IgD-negative memory B cell (primary cell): ENCODE data around the gene TENT5D. TPM values are rescaled to one million over a fixed set of nuclear protein-coding genes. Genes with fewer than 3 reads are reported as not detected.
"Not testable (repeated sequence)": the region's sequence is repeated elsewhere in the genome, so short reads cannot be mapped to it uniquely, and the experiment has no call there.

Source experiments
- H3K27ac Mint-ChIP-seq, 3 donors: one replicate each; pipeline ENCODE4 v1.8.0; 2020 to 2022; ENCODE audit warnings: mild to moderate bottlenecking in 3 of 3, mixed read lengths in 3 of 3, moderate library complexity in 1 of 3
- H3K27me3 Mint-ChIP-seq: one replicate; pipeline ENCODE4 v1.8.0; 2021; ENCODE audit warnings: mixed read lengths
- H3K36me3 Mint-ChIP-seq: one replicate; pipeline ENCODE4 v1.8.0; 2020; ENCODE audit warnings: mild to moderate bottlenecking, mixed read lengths
- H3K4me1 Mint-ChIP-seq, 3 donors: one replicate each; pipeline ENCODE4 v1.8.0; 2020 to 2022; ENCODE audit warnings: mixed read lengths in 3 of 3, mild to moderate bottlenecking in 1 of 3
- H3K4me3 Mint-ChIP-seq, 4 donors: one replicate each; pipeline ENCODE4 v1.8.0; 2020 to 2022; ENCODE audit warnings: mild to moderate bottlenecking in 4 of 4, mixed read lengths in 4 of 4, moderate library complexity in 3 of 4
- H3K9me3 Mint-ChIP-seq, 3 donors: one replicate each; pipeline ENCODE4 v1.8.0; 2020 to 2021; ENCODE audit warnings: mixed read lengths in 3 of 3, mild to moderate bottlenecking in 1 of 3
- polyA plus RNA-seq: library from polyadenylated mRNA; unstranded; fragments of 300-500 nt; fragmentation: Illumina TruSeq; gene quantifications from one replicate; pipeline ENCODE4 v1.2.3, GENCODE V29; 2021

TENT5D gene
- not detected for polyA plus RNA-seq

DNA sequence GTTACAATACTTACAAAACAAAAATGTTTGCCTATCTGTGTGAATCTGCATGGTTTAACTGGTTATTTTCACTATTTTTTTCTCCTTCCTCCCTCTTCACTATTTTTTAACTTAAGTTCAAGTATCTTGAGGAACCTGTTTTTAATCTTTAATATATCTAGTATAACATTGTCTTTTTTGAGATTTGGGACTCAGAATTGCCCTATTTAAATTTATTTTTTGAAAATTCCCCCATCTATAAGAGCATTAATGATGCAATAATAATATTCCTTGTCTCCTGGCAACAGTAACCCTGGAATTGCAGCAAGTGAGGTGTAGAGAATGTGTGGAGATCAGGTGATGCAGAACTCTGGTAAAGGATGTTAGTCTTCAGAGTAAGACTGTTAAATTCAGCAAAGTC is at the start of gene TENT5D:
TSS of gene TENT5D (plus strand) at position 301 of the 400 bp plus-strand sequence. CDS start 22,093 bp downstream, outside the sequence.
- Mint-ChIP-seq H3K4me3 (no peak within 1 kb of the TSS), H3K36me3 (no peaks in the 10 kb centered on the region), H3K27ac (no peak within 1 kb of the TSS), H3K4me1 (no peaks in the 10 kb centered on the region), H3K27me3 (no peaks in the 10 kb centered on the region), H3K9me3 (peaks cover 0 to 8% (median 3%) of the 10 kb centered on the region in 3 donors)

DNA sequence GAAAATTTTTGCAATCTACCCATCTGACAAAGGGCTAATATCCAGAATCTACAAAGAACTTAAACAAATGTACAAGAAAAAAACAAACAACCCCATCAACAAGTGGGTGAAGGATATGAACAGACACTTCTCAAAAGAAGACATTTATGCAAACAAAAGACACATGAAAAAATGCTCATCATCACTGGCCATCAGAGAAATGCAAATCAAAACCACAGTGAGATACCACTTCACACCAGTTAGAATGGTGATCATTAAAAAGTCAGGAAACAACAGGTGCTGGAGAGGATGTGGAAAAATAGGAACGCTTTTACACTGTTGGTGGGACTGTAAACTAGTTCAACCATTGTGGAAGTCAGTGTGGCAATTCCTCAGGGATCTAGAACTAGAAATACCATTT is 34.6 kb upstream of the TENT5D start:
- not testable (repeated sequence) for H3K4me3 Mint-ChIP-seq, H3K27me3 Mint-ChIP-seq, H3K36me3 Mint-ChIP-seq, H3K27ac Mint-ChIP-seq, H3K4me1 Mint-ChIP-seq, H3K9me3 Mint-ChIP-seq

DNA sequence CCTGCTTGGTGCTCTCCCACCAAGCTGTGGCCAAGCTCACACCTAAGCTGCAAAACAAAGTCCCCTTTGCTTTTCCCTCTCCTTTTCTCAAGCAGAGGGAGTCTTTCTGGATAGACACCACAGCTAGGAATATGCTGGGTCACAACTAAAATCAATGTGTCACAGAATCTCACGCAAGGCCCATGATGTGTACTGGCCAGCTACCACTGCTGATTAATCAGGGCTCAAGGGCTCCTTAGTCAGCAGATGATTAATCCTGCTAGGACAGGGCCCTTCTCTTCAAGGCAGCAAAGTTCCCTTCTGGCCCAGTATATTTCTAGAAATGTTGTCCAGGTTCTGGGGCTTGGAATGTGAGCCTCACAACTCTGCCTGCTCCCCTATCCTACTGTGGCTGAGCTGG is 32.0 kb upstream of the TENT5D start:
- Mint-ChIP-seq H3K36me3 (peaks cover 1% of the 10 kb centered on the region), H3K9me3 (peaks cover 0 to 5% (median 3%) of the 10 kb centered on the region in 3 donors), H3K27me3 (no peaks in the 10 kb centered on the region), H3K4me3 (no peak overlapping the region), H3K4me1 (no peaks in the 10 kb centered on the region), H3K27ac (no peak overlapping the region)

DNA sequence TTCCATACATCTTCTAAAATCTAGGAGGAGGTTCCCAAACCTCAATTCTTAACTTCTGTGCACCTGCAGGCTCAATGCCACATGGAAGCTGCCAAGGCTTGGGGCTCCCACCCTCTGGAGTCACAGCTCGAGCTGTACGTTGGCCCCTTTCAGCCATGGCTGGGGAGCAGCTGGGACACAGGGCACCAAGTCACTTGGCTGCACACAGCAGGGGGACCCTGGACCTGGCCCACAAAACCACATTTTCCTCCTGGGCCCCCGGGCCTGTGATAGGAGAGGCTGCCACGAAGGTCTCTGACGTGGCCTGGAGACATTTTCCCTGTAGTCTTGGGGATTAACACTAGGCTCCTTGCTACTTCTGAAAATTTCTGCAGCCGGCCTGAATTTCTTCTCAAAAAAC is 8.2 kb upstream of the TENT5D start:
- no peaks in the 10 kb centered on the region for H3K36me3 Mint-ChIP-seq
- H3K27ac Mint-ChIP-seq = no peak overlapping the region
- H3K27me3 Mint-ChIP-seq = no peaks in the 10 kb centered on the region
- peaks cover 0 to 8% (median 2%) of the 10 kb centered on the region in 3 donors for H3K9me3 Mint-ChIP-seq
- H3K4me1 Mint-ChIP-seq = no peaks in the 10 kb centered on the region
- no peak overlapping the region for H3K4me3 Mint-ChIP-seq

DNA sequence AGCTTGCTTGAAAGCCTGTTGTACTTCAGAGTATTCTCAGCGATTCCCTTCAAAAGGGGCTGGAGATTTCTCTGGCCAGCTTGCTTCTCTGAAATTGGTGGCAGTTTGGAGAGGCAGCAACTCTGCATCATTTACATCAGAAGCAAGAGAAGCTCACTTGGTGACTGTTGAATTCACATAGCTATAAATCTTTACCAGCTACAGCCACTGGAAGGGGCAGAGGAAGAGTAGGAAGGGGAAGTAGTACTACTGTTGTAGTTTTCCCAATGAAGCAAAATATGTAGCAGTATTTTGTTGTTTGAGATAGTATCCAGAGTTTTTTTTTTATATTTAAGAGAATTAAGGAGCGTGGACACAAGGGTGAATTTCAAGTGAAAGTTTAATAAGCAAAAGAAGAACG is 2.8 kb downstream of the TENT5D start:
- Mint-ChIP-seq H3K4me3 (no peak overlapping the region), H3K27ac (no peak overlapping the region), H3K27me3 (no peaks in the 10 kb centered on the region), H3K9me3 (peaks cover 0 to 2% (median 0%) of the 10 kb centered on the region in 3 donors), H3K36me3 (no peaks in the 10 kb centered on the region), H3K4me1 (no peaks in the 10 kb centered on the region)

DNA sequence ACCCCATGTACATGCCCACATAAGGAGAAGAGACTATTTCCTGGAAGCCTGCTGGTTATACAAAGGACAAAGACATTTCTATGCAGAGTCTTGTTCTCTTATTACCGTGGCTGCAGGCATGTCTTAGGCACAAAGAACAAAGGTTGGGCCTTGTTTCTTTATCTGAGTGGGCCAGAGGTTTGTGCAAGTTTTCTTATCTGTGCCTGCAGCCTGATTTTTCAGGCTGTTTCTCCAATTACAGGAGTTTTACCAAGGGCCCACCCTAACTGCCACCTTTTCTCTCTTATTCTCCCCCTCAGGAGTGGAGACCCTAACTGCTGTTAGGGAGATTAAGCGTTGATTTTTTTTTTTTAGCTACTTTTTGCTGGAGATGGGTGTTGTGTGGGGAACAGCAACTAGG is 3.5 kb downstream of the TENT5D start:
- Mint-ChIP-seq H3K9me3 (peaks cover 0 to 2% (median 0%) of the 10 kb centered on the region in 3 donors), H3K4me3 (no peak overlapping the region), H3K27ac (no peak overlapping the region), H3K36me3 (no peaks in the 10 kb centered on the region), H3K4me1 (no peaks in the 10 kb centered on the region), H3K27me3 (no peaks in the 10 kb centered on the region)

DNA sequence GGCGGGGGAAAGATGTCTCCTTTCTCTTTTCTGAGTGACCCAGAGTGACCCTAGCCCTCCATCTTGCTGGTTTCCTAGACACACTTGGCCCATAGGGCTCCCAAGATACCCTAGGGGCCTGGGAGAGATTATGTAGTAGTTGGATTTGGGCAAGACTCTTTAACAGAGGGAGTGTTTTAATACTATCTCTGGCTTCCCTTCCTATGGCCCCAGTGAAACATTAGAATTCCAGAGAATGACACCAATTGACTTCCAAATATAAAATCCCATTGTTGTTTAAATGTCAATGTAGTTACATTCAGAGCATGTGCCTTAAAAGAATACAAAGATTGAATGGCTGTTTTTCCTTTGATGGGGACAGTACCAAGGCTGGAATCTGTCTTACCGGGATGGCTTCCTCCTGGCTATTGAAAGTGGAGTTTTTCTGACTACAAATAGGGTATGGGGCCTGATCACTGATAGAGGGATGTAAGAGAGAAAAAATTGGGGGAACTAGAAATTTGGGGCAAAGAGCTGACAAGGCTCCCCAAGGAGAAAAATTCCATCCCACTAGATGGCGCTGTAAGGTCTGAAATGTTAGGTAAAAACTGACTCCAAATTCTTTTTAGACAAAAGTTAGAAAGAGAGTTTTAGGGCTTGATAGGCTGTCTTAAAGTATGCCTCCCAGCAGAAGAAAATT is 10.7 kb downstream of the TENT5D start:
- no peaks in the 10 kb centered on the region for H3K36me3 Mint-ChIP-seq
- no peak overlapping the region for H3K27ac Mint-ChIP-seq
- no peak overlapping the region for H3K4me3 Mint-ChIP-seq
- H3K4me1 Mint-ChIP-seq = no peaks in the 10 kb centered on the region
- peaks cover 0 to 2% (median 0%) of the 10 kb centered on the region in 3 donors for H3K9me3 Mint-ChIP-seq
- no peaks in the 10 kb centered on the region for H3K27me3 Mint-ChIP-seq

DNA sequence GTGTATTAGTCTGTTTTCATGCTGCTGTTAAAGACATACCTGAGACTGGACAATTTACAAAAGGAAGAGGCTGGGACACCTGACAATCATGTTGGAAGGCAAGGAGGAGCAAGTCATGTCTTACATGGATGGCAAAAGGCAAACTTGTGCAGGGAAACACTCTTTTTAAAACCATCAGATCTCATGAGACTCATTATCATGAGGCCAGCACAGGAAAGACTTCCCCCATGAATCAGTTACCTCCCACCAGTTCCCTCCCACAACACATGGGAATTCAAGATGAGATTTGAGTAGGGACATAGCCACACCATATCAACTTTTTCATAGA is 11.2 kb downstream of the TENT5D start:
- H3K27me3 Mint-ChIP-seq = no peaks in the 10 kb centered on the region
- no peak overlapping the region for H3K4me3 Mint-ChIP-seq
- no peaks in the 10 kb centered on the region for H3K4me1 Mint-ChIP-seq
- H3K36me3 Mint-ChIP-seq = no peaks in the 10 kb centered on the region
- peaks cover 0 to 2% (median 0%) of the 10 kb centered on the region in 3 donors for H3K9me3 Mint-ChIP-seq
- H3K27ac Mint-ChIP-seq = no peak overlapping the region

DNA sequence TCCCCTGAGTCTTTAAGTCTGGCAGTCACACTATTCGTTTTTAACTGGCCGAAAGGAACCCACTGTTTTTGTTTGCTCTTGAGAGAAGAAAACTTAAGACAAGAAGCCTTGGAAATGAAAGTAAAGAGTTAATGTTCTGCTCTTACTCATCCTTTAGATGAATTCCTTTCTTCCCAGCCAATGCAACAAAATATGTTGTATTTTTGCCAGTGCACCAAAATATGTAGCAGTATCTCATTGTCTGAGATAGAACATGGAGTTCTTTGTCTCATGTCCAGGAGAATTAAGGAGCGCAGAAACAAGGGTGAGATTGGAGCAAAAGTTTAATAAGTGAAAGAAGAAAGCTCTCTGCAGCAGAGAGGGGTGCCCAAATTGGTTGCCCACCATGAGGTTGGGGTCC is 12.2 kb downstream of the TENT5D start:
- H3K4me3 Mint-ChIP-seq = no peak overlapping the region
- no peaks in the 10 kb centered on the region for H3K4me1 Mint-ChIP-seq
- no peak overlapping the region for H3K27ac Mint-ChIP-seq
- no peaks in the 10 kb centered on the region for H3K36me3 Mint-ChIP-seq
- H3K27me3 Mint-ChIP-seq = no peaks in the 10 kb centered on the region
- H3K9me3 Mint-ChIP-seq = peaks cover 0 to 2% (median 0%) of the 10 kb centered on the region in 3 donors

DNA sequence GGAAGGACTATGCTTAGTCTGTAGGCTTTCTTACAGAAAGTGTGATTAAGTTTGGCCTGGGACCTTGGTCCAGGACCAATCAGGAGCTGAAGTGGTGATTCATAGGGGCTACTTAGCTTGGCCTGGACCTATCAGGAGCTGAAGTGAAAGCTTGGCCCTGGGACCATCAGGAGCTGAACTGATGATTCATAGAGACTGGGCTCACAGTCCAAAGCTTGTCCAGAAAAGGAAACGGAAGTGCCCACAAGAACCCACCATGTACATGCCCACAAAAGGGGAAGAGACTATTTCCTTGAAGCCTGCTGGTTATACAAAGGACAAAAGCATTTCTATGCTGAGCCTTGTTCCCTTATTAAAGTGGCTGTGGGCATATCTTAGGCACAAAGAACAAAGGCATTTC is 12.6 kb downstream of the TENT5D start:
- Mint-ChIP-seq H3K27me3 (no peaks in the 10 kb centered on the region), H3K4me1 (no peaks in the 10 kb centered on the region), H3K4me3 (no peak overlapping the region), H3K36me3 (no peaks in the 10 kb centered on the region), H3K27ac (no peak overlapping the region), H3K9me3 (peaks cover 0 to 2% (median 0%) of the 10 kb centered on the region in 3 donors)

DNA sequence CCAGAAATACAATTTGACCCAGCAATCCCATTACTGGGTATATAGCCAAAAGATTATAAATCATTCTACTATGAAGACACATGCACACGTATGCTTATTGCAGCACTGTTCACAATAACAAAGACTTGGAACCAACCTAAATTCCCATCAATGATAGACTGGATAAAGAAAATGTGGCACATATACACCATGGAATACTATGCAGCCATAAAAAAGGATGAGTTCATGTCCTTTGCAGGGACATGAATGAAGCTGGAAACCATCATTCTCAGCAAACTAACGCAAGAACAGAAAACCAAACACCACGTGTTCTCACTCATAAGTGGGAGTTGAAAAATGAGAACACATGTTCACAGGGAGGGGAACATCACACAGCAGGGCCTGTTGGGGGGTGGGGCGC is 47.9 kb downstream of the TENT5D start:
- H3K4me1 Mint-ChIP-seq, H3K27ac Mint-ChIP-seq, H3K27me3 Mint-ChIP-seq, H3K4me3 Mint-ChIP-seq, H3K36me3 Mint-ChIP-seq: not testable (repeated sequence)
- peaks cover 3 to 17% (median 8%) of the 10 kb centered on the region in 3 donors for H3K9me3 Mint-ChIP-seq

DNA sequence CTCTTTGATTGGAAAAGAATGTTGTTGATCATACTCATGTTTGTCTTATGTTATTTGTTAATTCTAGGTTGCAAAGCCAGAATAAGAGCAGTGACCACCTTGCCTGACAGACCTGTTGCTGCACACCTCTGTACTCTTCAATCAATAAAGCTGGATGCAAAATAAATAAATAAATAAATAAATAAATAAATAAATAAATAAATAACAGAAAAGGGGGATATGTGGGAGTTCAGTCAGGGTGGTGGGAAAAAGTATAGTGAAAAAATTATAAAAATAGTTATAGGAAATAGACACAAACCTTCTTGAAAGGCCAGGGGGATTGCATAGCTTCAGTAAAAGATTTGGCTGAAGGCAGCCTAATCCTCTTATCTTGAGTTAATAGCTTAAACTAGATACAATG is 51.3 kb downstream of the TENT5D start:
- no peaks in the 10 kb centered on the region for H3K27me3 Mint-ChIP-seq
- H3K9me3 Mint-ChIP-seq = peaks cover 3 to 14% (median 8%) of the 10 kb centered on the region in 3 donors
- no peaks in the 10 kb centered on the region for H3K4me1 Mint-ChIP-seq
- no peak overlapping the region for H3K4me3 Mint-ChIP-seq
- no peak overlapping the region for H3K27ac Mint-ChIP-seq
- no peaks in the 10 kb centered on the region for H3K36me3 Mint-ChIP-seq

DNA sequence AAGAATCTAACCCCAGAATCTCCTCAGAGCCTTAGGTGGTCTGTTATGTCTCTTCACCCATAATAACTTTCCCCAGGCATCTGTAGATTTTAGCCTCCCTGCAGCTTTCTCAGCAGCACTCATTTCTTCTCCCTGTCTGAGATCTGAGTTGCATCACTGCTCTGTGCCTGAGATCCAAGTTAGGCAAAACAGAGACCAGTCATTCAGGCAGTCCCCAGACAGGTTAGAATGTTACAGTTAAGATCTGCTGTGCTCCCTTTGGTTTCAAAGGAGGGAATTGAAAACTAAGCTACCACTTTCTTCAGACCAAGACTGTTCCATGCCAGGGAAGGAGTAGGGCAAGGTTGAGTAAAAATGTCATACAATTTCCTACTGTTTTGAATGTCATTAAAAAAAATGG is 65.3 kb downstream of the TENT5D start:
- H3K4me1 Mint-ChIP-seq = no peaks in the 10 kb centered on the region
- H3K27me3 Mint-ChIP-seq = no peaks in the 10 kb centered on the region
- no peak overlapping the region for H3K4me3 Mint-ChIP-seq
- no peaks in the 10 kb centered on the region for H3K36me3 Mint-ChIP-seq
- H3K27ac Mint-ChIP-seq = no peak overlapping the region
- peaks cover 0 to 5% (median 0%) of the 10 kb centered on the region in 3 donors for H3K9me3 Mint-ChIP-seq

DNA sequence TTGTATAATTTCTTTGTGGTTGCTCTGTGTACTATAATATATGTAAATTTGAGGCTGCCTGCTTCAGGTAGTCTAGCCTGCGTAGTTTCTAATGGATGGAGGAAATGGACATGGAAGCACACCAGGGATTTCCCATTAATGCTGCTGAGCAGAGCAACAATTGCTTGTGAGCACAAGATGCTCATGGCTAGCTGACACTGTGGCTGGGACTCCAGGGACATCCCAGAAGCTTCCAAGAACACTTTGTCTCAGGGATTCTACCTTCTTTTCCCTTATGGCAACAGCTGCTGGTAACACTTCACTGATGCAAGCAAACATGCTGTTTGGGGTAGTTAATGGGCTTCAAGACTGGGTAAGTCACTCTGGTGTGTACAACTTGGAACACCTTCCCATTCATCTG is 66.1 kb downstream of the TENT5D start:
- no peak overlapping the region for H3K4me3 Mint-ChIP-seq
- no peak overlapping the region for H3K27ac Mint-ChIP-seq
- no peaks in the 10 kb centered on the region for H3K27me3 Mint-ChIP-seq
- no peaks in the 10 kb centered on the region for H3K4me1 Mint-ChIP-seq
- peaks cover 0 to 5% (median 0%) of the 10 kb centered on the region in 3 donors for H3K9me3 Mint-ChIP-seq
- H3K36me3 Mint-ChIP-seq = no peaks in the 10 kb centered on the region

DNA sequence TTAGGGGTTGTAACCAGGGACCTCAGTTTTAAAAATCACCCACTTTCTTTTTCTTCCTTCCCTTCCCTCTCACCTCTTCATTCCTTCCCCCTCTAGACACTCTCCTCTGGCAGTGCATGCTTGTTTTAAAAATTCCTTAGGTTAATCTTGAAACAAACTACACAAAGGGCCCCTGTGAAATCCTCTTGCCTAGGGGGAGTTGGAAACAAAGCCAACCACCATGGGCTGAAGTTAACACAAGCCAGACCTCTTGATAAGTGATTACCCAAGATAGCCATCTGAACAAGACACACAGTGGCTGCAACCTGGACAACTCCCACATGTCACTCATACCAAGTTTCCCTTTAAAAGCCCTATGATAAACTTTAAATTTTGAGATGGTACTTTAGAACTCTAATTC is 68.9 kb downstream of the TENT5D start:
- no peaks in the 10 kb centered on the region for H3K36me3 Mint-ChIP-seq

More for the DNA sequence above, 68.9 kb downstream of the TENT5D start:
- H3K27ac Mint-ChIP-seq = no peak overlapping the region
- H3K9me3 Mint-ChIP-seq = peaks cover 0 to 5% (median 0%) of the 10 kb centered on the region in 3 donors
- H3K27me3 Mint-ChIP-seq = no peaks in the 10 kb centered on the region
- no peaks in the 10 kb centered on the region for H3K4me1 Mint-ChIP-seq
- no peak overlapping the region for H3K4me3 Mint-ChIP-seq
